HG02981 (cell line): Measurements from ENCODE around the gene RELT.

Experiments used
- ATAC-seq: cut with Tn5 transposase; IDR thresholded peaks from one replicate; pipeline ENCODE4 v1.9.1; 2021; ENCODE audit warnings: mild to moderate bottlenecking, moderate library complexity; ENCODE audit not compliant: unreplicated experiment

The RELT gene

DNA sequence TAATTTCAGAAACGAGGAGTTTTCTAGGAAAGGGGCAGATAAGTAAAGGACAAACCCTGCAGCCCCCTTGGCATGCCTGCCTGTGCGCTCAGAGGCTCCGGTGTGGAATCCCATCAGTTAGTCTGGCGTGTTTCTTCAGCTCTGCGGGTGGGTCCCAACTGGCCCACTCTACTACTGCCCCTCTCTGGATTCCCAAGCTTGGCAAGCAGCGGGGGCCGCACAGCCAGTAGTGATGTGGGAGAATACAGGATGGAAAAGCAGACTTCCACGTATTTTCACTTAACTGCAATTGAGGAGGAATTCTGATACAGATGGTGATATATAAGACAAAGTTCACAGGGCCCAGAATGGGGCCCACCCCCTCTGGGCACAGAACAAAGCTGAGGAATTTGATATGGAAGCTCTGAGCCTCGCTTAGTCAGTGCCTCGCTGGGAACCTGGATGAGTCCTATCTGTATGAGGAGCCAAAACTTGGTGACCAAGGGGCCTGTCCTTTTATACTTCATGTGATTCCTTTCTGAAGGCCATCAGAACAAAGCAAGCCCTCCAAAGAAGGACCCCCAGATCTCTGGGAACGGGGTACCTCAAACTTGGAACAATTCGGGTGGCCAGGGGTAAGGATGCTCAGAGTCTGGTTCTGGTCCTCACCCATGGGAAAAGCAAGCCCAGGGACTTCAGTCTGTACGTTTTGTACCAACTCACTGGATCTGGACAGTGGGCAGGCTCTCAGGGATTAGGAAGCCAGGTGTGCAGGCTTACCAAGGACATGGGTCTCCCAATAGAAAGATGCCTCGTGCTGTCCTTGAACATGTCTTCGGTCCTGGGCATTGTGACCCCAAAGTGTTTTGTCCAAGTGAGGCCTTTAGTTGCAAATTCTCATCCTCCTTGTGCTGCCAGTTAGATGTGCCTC, 26.0 kb downstream of the RELT start:
- ATAC-seq: no peak

DNA sequence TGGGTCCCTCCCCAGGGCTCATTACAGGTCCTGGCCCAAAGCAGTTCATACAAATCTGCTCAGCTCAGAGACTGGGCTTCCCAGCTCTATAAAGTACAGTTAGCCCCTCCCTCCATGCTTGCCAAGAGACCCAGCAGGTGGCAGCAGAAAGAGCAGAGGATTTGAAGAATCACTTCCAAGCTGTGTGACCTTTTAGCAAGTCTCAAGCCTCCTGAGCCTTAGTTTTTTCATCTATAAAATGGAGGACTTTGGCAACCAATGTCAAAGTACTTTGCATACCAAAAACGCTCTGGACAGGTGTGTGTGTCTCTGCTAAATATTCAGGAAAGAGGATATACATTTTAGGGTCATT, 26.6 kb downstream of the RELT start:
- ATAC-seq: no peak

DNA sequence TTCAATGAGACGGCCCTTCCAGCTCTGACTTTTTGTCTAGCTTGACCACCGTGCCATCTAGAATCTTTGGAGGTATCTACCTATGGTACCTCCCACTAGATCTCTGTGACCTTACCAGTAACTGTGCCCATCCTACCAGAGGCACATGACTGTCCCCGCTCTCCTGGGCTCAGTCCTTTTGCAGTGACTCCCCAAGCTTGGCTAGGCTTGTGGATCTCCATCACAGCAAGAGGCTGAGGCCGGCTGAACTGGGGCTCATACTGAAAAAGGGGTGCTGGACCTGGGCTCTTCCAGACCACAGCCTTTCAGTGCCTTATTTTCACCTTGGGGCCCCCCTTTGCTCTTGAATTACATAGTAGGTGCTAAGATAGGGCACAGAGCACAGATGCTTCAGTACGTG, 27.3 kb downstream of the RELT start:
- no peak for ATAC-seq

DNA sequence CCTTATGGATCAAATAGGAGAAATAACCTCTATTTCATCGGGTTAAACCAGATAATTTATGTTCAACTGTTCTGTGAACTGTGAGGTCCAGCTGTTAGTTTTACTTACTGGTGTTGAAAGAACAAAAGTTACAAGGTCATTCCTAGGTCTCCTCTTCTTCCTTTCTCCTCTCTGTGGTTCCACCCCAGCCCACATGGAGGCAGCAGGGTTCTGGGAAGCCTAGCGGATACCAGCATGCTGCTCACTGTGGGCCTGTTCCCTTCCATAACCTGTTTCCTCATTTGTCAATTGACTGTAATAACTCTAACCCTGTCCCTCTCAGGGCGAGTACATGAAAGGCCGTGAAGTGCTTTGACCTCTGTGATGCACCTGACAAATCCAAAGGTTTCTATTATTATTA, 27.8 kb downstream of the RELT start:
- no peak for ATAC-seq

DNA sequence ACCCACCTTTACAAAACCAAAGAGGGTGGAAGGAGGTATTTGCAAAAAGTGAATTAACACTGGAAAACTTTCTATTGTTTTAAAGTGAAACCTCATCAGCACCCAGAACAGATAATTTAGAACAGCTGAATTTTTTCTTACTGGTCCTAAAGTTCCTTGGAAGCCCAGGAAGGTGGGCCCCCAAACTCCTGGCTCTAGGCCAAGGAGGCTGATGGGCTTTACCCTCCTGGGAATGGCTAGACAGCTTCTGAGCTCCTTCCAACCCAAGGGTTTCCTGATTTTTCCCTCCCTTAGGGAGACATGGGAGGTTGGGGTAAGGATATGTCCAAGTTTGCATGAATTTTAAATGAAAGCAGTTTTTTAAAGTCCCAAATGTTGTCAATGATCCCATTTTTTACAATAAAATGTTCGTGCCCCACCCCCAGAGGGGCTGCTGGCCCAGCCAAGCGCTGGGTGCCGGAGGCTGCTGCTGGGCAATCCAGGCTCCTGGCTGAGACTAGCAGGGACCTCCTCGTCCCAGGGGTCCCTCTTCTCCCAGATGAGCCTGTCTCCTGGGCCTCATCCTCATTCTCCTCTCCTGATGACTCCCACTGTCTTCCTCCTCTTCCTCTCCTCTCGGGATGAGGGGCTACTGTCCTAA, 28.4 kb downstream of the RELT start:
- no peak for ATAC-seq

DNA sequence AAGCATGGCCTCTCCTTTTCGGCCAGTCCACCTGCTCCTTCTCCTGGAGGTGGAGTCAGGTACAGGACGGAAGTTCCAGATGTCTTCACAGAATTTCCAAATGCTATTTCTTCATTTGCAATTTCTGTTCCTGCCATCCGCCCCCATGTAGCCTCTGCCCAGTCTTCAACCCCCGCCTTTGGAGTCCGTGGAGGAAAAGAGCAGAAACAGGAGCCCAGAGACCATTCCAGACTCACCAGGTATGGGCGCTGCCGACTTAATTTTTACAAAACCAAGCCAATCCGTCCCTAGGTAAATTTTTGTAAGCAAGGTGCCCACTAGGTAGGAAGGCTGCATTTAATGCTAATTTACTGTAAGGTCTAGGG, 28.9 kb downstream of the RELT start:
- ATAC-seq: no peak

DNA sequence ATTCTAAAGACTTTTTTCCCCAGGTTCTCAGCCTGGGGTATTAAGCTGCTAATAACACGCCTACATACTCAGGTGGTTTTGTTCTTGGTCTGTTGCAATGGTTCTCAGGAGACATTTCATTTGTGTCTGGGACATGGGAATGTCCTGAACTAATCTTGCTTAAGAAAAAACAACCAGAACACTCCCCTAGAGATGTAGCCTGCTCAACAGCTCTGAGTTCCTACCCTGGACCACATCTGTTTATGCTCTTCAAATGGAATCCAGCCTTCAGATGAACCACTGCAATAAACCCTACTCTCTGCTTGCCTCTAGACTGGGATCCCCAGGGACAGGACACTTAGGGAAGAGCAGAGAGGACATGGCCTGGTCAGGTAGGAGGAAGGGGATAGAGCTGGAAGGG, 29.9 kb downstream of the RELT start:
- ATAC-seq: no peak

DNA sequence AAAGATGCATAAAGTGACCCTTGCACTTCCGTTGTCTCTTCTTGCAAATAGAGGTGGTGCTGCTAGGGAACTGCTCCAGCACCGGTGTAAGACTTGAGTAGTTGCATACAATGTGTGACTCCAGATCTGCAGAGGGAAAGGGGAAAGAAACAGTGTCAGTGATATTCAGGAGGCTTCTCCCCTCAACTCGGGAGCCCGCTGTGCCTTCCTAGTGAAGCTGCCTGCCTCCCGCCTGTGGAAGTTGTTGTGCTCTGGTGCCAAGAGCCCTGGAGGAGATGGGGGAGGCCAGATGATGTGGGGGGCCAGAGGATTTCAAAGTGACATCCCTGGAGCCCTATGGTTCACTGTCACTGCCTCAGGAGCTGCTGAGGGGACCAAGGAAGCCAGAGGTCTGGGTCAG, 30.4 kb downstream of the RELT start:
- no peak for ATAC-seq

DNA sequence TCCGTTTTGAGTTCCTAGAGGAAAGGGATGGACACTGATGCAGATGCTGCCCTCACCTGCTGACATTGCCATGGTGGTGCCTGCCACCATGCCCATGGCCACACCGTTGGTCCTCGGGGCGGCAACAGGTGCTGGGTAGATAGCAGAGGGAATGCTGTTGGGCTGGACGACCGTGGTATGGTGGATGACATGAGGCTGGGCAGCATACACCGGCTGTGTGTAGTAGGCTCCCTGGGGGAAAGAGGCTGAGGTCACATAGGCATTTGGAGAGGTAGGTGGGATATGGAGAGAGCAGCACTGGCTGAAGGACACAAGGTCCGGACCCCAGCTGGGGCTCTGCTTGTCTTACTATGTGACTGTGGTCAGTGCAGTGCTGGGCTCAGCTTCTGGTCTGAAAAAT, 33.2 kb downstream of the RELT start:
- ATAC-seq: no peak

DNA sequence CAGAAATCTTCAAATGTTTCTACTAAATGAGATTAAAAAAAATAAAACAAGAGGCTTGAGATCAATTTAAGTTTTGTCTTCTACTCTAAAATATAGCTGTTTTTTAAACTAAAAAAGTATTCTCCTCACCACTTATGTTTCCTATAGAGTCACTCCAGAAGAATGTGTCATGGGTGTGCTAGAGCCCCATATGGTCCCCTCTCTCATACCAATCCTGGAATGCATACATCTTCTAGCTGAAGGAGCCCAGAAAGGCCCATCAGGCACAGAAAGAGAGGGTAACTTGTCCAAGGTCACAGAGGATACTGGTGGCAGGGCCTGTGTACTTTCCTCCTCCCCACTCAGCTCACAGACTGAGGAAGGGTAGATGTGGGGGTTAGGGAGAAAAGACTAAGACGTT, 34.4 kb downstream of the RELT start:
- ATAC-seq: no peak

DNA sequence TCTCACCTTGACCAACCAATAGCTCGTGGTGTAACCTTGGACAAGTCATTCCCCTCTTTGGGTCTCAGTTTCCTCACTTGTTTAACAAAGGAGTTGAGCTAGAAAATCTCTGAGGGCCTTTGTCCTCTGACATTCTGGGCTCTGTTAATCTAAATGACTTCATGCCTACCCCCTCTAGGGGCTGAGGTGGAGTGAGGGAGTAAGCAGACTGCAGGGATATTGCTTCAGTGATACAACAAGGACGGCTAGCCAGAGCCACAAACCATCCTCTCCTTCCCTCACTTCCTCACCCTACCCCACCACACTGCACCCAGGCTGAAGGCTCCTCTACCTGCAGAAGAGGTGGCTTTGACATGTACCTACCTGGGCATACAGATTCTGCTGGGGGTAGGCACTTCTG, 34.8 kb downstream of the RELT start:
- no peak for ATAC-seq

DNA sequence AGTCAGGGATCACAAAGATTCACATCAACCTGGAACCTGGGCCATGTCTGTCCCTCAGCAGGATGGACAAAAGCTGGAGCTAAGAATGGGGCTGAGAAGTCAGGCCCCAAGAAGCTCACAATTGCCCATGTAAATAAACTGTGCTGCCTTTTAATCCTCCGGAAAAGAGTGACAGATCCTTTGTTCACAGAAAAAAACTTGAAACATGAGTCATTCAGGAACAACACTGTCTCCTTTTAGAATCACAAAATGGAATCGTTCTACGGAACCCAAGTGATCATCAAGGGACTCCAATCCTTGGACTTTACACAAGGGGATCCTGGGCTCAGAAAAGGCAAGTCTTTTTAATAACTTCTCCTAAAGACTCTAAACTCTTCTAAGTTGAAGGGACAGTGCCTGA, 36.1 kb downstream of the RELT start:
- ATAC-seq: no peak

DNA sequence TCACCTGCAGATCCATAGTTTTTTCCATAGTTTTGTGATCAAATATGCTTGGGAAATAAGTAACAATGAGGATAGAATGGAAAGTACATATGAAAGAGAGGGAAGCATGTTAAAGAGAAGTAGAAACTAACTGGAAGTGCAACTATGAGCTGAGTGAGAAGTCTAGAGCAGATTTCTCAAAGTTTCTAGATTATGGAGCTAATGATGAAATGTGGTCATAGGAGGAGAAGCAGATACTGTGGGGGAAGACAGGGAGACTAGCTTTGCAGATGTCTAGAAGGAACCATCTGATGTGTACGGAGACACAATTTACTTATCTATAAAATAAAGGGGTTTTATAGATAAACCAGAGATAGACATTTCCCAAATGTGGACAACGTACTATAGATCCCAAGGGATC, 37.1 kb downstream of the RELT start:
- no peak for ATAC-seq

DNA sequence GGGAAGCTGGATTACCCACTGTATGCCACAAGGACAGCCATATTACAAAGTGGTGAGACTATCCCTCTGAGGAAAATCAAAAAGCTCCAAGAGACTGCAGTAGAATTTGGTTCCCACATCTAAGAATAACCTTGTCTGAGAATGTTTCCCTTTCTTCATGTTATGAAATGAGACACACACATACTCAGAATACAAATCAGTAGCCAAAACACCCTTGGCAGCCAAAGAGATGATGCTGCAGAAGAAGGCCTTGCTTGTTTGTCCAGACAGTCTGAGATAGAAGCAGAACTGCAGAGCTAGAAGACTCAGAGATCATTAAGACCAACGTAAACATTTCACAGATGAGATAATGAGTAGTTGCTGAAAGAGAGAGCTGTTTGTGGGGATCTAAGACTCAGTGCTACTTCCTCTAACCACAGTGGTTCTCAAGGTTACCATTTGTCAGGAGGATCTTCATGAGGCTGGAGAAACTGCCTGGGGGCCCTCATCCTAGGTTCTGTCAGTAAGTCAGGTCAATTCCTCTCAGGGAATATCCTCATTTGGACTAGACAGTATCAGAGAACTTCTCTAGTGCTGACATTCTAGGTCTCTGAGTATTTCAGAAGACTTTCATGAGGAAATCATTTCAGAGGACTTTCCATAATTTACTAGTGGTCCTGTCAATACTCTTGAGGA, 38.9 kb downstream of the RELT start:
- ATAC-seq: no peak

DNA sequence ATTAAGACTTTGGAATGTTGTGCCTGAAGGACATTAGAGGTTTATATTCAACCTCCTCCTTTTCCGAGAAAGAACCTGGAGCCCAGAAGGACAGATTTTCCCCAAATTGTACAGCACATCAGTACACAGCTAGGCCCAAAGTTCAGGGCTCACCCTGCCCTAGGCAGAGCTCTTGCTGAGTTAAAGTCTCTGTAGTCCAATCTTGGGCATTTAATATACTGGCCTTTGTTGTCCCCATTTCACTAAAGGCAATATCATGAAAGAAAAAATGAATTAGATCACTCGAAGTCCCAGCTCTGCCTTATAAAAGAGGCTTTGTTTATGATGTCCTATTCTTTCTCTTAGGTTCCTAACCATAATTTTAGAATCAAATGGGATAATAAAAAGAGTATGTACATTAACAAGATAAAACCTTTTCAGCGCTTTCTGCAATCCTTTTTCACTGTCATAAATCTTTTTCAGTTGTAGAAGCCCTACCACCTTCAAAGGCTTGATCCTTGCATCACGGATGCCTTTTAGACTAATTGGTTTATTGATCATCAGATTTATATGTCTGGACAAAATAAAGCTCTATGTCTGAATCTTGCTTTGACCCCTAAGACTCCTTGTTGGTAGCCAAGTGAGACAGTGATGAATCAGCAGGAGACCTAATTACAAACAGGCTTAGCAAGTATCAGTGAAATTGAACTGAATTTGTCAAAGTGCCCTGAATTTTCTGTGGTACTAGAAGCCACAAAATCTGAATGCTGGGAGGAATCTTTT, 39.8 kb downstream of the RELT start:
- ATAC-seq: no peak

DNA sequence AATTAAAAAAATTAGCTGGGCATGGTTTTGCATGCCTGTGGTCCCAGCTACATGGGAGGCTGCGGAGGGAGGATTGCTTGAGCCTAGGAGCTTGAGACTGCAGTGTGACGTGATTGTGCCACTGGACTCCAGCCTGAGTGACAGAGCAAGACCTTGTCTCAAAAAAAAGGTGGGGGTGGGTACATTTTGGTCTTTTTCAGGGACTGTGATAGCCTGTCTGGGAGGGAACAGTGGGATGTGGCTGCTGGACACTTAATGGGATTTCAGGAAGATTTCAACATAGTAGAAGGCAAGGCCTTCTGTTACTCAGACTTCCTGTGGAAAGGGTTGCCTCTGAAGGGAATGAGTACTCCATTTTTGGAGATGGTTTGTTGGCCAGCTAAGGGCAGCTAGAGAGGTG, 40.6 kb downstream of the RELT start:
- no peak for ATAC-seq

DNA sequence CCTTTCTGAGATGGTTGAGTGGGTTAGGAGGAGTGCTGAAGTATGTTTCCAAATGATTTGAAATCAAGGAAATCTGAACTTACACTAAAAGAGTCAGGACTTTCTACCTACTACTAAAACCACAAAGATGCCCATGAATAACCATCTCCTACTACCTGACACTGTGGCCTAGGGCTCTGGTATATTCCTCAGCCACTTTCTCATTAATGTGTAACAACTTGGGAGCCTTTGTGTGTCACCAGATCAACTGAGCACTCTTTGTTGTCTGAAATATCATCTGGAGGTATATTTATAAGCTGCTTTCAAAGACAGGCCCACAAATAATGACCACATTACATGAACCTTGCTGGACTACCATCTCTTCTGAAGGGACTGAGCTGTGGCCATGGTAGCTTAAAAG, 43.9 kb downstream of the RELT start:
- ATAC-seq: no peak

DNA sequence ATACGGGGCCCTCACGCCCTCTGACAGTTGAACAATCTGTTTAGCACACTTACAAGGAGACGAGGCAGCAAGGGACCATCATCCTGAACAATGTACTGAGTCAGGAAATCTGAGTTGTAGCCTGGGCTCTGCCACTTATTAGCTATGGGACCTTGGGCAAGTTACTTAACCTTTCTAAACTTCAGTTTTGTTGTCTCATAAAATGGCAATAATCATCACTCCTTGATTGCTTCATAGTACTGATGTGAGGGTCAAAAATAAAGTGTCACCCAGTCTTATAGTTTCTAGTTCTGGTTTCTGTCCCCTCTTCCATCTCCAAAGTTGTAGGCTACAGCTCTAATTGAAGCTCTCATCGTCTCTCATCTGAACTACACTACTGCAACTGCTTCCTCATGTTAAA, 46.7 kb downstream of the RELT start:
- no peak for ATAC-seq

DNA sequence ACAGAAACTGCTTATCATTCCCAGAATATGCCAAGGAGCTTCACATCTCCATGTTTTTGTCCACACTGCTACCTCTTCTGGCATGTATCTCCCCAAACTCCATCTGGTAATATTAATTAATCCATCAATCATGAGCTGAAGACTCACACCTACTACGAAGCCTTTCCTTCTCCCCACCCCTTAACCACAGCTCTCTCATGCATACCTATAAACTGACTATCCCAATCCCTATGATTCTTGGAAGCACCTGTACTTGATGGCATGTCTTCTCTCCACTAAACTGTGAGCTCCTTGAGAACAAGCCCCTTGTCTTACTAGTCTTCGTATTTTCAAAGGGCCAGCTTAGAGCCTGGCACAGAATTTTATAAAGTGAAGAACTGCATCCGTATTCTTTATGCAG, 47.3 kb downstream of the RELT start:
- ATAC-seq: no peak

DNA sequence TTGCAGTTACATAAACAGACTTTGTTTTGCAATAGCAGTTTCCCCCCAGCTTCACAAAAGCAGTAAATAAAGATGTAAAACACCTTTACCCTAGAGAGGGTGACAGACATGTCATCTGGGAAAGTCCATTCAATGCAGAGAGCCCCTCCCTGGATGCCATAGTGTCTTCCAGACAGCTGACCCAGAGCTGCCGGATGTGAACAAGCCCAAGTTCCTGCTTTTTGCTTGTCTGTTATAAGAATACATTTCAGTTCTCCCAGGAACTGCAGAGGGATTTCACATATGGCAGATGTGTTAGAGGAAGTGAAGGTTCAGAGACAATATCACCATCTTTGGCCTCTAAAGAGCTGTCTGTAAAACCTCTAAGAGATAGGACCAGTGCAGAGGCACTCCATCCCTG, 48.9 kb downstream of the RELT start:
- ATAC-seq: no peak

DNA sequence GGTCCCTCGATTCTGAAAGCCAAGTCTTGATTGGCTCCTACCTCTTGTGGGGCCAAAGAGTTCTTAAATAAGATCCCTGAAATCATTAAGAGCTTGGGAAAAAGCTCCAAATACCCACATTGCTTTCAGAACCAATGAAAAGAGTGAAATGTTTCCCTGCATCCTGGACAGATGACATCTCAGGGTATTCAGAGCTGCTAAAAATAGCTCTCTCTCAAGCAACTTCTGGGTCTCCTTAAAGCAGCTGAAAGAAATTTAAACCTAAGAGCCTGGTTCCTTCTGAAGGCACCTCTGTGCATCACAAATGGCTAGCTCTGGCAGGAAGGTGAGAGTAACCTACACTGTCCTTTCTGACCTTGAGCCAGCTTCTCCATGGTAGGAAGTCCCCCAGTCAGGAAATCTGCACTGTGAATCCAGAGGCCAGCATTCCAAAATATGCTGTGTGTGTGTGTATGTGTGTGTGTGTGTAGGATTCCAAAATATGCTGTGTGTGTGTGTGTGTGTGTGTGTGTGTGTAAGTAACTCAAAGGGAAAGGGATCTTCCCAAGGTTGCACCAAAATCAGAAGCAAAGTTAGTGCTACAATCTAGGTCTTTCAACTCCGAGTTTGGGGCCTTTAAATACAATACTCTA, 50.1 kb downstream of the RELT start:
- no peak for ATAC-seq
